Inferior parietal cortex (tissue), 1 donor: ENCODE results near the gene RASA3.
"Not testable (repeated sequence)": the region's sequence is repeated elsewhere in the genome, so short reads cannot be mapped to it uniquely, and the experiment has no call there.

Experiments
- DNase-seq: peaks from one replicate; pipeline ENCODE4 v3.0.0-alpha.2; 2016; ENCODE audit errors: extremely low spot score

The RASA3 gene

GRCh38 chr13:114155926-114156883 is 23.8 kb upstream of the RASA3 start:
- DNase-seq = no peak

- DNase-seq = no peak
These were observed 22.9 kb upstream of the RASA3 start for GRCh38 chr13:114155320-114155719.

- DNase-seq = no peak
These were observed 22.1 kb upstream of the RASA3 start for GRCh38 chr13:114154476-114154875.

GRCh38 chr13:114153485-114154080 is 21.2 kb upstream of the RASA3 start:
- no peak for DNase-seq

GRCh38 chr13:114152831-114153371 is 20.5 kb upstream of the RASA3 start:
- no peak for DNase-seq

GRCh38 chr13:114152285-114152645 is 19.8 kb upstream of the RASA3 start:
- DNase-seq = no peak

- DNase-seq = no peak
These were observed 19.3 kb upstream of the RASA3 start for GRCh38 chr13:114151565-114152284.

- DNase-seq = no peak
These were observed 18.6 kb upstream of the RASA3 start for GRCh38 chr13:114151031-114151430.

- no peak for DNase-seq
These were observed 17.6 kb upstream of the RASA3 start for GRCh38 chr13:114149774-114150740.

GRCh38 chr13:114148886-114149285 is 16.5 kb upstream of the RASA3 start:
- DNase-seq = not testable (repeated sequence)

- DNase-seq = no peak
These were observed 16.1 kb upstream of the RASA3 start for GRCh38 chr13:114148521-114148855.

- no peak for DNase-seq
These were observed 15.5 kb upstream of the RASA3 start for GRCh38 chr13:114147803-114148520.

GRCh38 chr13:114146629-114147028 is 14.2 kb upstream of the RASA3 start:
- no peak for DNase-seq

- no peak for DNase-seq
These were observed 13.8 kb upstream of the RASA3 start for GRCh38 chr13:114146173-114146572.

GRCh38 chr13:114145722-114146121 is 13.3 kb upstream of the RASA3 start:
- no peak for DNase-seq

- DNase-seq = no peak
These were observed 12.8 kb upstream of the RASA3 start for GRCh38 chr13:114145256-114145655.

- no peak for DNase-seq
These were observed 12.3 kb upstream of the RASA3 start for GRCh38 chr13:114144606-114145244.

- DNase-seq = no peak
These were observed 11.6 kb upstream of the RASA3 start for GRCh38 chr13:114143806-114144605.
